ENCODE data around the gene RPS6KA4.
"Not testable (repeated sequence)": the region's sequence is repeated elsewhere in the genome, so short reads cannot be mapped to it uniquely, and the experiment has no call there.

The RPS6KA4 gene

DNA sequence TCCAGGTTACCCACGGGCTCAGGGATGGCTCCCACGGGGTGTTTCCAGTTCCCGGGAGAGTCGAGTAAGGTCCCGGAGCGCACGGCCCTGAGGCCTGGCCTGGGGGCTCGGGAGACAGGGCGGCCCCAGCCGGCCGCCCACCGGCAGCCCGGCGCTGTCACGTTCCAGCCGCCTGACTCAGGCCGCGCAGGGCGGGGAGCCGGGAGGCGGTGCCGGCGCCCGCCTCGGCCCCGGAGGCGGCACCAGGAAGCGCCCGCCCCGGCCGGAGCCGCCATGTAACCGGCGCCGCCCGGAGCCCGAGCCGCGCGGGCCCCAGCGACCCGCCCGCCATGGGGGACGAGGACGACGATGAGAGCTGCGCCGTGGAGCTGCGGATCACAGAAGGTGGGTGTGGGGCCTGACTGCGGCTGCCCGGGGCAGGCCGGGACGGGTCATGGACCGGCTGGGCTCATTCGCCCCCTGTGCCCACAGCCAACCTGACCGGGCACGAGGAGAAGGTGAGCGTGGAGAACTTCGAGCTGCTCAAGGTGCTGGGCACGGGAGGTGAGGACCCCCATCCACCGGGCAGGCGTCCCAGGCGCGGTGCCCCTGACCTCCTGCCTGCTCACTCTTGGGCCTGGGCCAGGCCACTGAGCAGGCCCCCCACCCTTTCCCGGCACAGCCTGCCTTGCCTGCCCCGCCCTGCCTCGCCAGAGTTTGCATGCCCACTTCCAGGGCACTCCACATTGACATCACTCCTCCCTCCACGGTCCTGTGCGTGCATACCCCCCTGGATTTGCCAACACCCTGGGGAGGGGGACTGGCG is at the start of gene RPS6KA4:
Gene RPS6KA4, plus strand, starts transcription at position 256 of the 805 bp plus-strand sequence. Its CDS starts 74 bp downstream, at position 330.
- in situ Hi-C loops (cut with HindIII; ENCODE audit: low sequenced_read_pairs), result no loop called here

- in situ Hi-C loops (cut with HindIII; ENCODE audit: low sequenced_read_pairs), result no loop called here
Observed at GRCh38 chr11:64312947-64313346, 46.0 kb upstream of the RPS6KA4 start.

DNA sequence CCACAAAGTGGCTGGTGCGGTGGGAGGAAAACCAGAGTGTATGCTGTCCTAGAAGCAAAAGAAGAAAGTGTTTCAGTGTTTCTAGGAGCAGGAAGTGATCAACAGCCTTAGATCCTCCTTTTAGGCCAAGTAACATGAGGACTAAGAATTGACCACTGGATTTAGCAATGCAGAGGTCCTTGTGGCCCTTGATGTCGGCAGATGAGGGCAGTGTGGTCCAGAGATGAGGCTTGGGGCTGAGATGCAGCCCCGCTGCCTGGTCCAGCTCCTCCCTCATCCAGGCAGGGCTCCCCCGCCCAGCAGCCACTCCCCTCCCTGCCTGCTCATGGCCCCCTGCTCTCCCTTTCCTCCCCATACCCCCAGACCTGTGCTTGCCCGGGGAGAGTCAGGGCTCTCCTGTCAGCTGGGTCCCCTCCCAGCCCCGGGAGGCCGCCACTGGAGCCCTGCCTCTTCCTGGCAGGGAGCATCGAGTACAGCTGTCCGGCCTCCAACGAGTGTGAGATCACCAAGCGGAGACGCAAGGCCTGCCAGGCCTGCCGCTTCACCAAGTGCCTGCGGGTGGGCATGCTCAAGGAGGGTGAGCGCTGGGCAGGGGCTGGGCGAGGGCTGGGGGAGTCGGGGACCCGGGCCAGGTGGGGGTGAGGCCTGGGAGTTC is 45.3 kb upstream of the RPS6KA4 start:
- in situ Hi-C loops (cut with HindIII; ENCODE audit: low sequenced_read_pairs), result no loop called here

GRCh38 chr11:64314146-64314804 is 44.7 kb upstream of the RPS6KA4 start:
- in situ Hi-C loops (cut with HindIII; ENCODE audit: low sequenced_read_pairs), result no loop called here

DNA sequence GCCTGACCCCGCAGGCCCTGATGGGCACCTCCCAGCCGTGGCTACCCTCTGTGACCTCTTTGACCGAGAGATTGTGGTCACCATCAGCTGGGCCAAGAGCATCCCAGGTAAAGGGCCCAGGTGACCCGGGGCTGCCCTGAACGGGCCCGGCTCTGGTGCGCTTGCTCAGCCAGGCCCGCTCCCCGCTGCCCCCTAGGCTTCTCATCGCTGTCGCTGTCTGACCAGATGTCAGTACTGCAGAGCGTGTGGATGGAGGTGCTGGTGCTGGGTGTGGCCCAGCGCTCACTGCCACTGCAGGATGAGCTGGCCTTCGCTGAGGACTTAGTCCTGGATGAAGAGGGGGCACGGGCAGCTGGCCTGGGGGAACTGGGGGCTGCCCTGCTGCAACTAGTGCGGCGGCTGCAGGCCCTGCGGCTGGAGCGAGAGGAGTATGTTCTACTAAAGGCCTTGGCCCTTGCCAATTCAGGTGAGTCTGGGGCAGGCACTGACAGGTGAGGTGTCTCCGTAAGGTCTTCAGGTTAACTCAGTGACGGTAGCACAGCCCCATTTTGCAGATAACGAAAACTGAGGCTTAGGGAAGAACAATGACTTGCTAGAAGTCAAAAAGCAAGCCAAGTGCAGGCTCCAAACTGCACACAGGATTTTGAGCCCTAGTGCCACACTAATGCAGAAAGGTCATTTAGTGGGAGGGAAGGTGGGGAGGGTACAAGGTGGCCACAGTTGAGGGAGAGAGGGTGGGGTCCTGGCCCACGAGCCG is 44.0 kb upstream of the RPS6KA4 start:
- in situ Hi-C loops (cut with HindIII; ENCODE audit: low sequenced_read_pairs), result no loop called here

- in situ Hi-C loops (cut with HindIII; ENCODE audit: low sequenced_read_pairs), result not testable (repeated sequence)
Observed at GRCh38 chr11:64315667-64316526, 43.1 kb upstream of the RPS6KA4 start.

DNA sequence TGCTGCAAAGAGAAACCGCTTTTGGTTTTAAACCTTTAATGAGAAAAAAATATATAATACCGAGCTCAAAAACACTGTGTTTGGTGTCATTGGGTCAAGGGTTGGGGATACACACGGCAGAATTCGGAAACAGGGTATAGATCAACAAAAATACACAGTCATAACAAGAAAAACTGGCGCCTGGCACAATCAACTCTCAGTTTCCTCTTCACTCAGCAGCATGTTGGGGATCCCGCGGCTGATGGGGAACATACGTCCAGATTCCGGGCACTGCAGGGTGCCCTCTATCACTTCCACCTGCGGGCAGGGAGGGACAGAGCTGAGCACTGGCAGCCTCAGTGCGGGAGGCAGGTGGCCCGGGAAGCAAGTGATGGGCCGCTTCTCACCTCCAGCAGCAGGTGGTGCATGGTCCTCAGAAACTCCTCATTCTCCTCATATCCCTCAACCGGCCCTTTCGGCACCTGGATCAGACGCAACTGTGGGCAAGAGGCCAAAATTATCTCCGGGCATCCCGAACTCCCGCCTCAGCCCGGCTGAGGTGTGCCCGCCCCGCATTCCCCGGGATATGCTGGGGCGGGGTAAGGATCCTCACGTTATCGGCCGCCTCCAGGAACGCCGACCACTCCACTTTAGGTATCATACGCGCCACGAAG is 42.2 kb upstream of the RPS6KA4 start:
- in situ Hi-C loops (cut with HindIII; ENCODE audit: low sequenced_read_pairs), result no loop called here

DNA sequence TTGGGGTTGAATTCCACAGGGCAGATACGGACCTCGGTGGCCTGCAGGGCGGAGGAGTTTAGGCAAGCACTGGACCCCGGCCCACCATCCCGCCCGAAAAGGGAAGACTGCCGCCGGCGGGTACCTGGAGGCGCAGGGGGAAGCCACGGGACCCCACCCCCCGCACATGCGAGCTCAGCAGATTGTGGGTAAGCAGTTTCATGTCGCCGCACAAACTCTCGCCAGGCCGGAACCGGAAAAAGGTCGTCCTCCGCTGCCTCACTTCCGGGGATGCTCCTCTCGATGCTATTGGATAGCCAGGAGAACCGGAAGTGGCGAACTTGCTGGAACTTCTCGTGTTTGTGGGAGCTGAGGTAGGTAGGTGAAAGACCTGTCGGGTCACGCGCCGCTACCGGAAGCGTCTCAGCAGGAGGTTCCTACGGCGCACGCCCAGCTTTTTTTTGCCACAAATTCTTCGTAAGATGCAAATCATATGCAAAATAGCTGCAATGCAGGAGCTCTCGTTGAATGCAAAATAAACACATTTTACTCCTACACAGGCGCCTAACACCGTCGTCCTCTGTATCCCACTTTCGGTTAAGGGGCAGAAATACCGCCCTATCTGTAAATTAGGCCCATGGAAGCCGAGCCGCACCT is 41.5 kb upstream of the RPS6KA4 start, which contains the start of gene TRMT112:
Gene TRMT112, minus strand, starts transcription at position 235 of the 636 bp plus-strand sequence. Its CDS starts 33 bp downstream, at position 202.
- in situ Hi-C loops (cut with HindIII; ENCODE audit: low sequenced_read_pairs), result no loop called here

GRCh38 chr11:64317961-64318765 is 40.8 kb upstream of the RPS6KA4 start, which contains the start of gene PRDX5:
TSS of gene PRDX5 (plus strand) at chr11:64318121. CDS start at chr11:64318216, 95 bp downstream.
- in situ Hi-C loops (cut with HindIII; ENCODE audit: low sequenced_read_pairs), result no loop called here

GRCh38 chr11:64318766-64319761 is 39.9 kb upstream of the RPS6KA4 start:
- in situ Hi-C loops (cut with HindIII; ENCODE audit: low sequenced_read_pairs), result no loop called here

- in situ Hi-C loops (cut with HindIII; ENCODE audit: low sequenced_read_pairs), result loop anchor here (10.0 kb wide), 1 partner anchor 46 kb away; no protein-coding TSS in a partner anchor
Observed at GRCh38 chr11:64320556-64320955, 38.4 kb upstream of the RPS6KA4 start.

DNA sequence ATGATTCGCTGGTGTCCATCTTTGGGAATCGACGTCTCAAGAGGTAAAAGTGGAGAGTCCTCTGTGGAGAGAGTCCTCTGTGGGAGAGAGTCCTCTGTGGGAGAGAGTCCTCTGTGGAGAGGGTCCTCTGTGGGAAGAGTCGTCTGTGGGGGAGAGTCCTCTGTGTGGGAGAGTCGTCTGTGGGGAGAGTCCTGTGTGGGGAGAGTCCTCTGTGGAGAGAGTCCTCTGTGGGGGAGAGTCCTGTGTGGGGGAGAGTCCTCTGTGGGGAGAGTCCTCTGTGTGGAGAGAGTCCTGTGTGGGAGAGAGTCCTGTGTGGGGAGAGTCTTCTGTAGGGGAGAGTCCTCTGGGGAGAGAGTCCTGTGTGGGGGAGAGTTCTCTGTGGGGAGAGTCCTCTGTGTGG is 37.9 kb upstream of the RPS6KA4 start:
- in situ Hi-C loops (cut with HindIII; ENCODE audit: low sequenced_read_pairs), result loop anchor here (10.0 kb wide), 1 partner anchor 46 kb away; no protein-coding TSS in a partner anchor

- in situ Hi-C loops (cut with HindIII; ENCODE audit: low sequenced_read_pairs), result loop anchor here (10.0 kb wide), 1 partner anchor 47 kb away; no protein-coding TSS in a partner anchor
Observed at GRCh38 chr11:64321533-64321932, 37.4 kb upstream of the RPS6KA4 start.

GRCh38 chr11:64322925-64323260 is 36.1 kb upstream of the RPS6KA4 start:
- in situ Hi-C loops (cut with HindIII; ENCODE audit: low sequenced_read_pairs), result loop anchor here (10.0 kb wide), 1 partner anchor 48 kb away; no protein-coding TSS in a partner anchor

DNA sequence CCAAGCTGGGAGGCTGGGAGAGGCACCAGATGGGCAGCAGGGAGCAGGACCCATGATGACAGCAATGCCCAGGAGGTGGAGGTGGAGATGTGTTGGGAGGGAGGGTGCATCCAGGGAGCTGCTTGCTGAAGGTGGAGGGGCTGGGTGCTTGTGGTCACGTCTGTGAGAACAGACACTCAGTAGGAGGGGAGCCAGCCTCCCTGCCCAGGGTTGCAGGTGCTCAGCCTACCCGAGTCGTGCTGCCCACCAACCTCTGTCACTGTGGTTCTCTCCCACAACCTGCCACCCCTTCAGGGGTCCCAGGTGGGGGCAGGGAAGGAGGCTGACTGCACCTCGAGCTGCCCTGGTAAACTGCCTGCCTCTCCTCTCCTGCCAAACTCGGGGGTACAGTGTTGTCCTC is 35.6 kb upstream of the RPS6KA4 start:
- in situ Hi-C loops (cut with HindIII; ENCODE audit: low sequenced_read_pairs), result loop anchor here (10.0 kb wide), 1 partner anchor 49 kb away; no protein-coding TSS in a partner anchor

DNA sequence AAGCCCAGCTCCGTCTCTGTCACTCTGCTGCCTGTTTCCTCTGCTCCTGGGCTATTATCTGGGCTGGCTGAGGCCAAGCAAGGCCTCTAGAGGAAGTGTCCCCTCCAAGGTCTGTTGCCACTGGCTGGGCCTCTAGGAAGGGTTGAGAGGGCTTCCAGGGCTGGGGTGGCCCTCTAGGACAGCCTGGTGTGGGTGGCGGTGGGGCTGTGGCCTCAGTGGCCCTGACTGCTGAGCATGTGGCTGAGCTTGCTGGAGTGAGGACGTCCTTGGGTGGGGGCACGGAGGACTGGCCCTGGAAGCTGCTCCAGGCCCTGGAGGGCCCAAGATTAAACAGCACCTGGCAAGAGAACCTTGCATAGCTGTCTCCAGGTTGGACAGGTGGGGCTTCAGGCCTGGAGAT is 35.0 kb upstream of the RPS6KA4 start:
- in situ Hi-C loops (cut with HindIII; ENCODE audit: low sequenced_read_pairs), result loop anchor here (10.0 kb wide), 1 partner anchor 49 kb away; no protein-coding TSS in a partner anchor

All from endothelial cell of hepatic sinusoid (primary cell).